ENCODE results near the gene CDK10. TPM values are rescaled to one million over a fixed set of nuclear protein-coding genes. Genes with fewer than 3 reads are reported as not detected.

CDK10 gene
- total RNA-seq, 4 donors from 2014 or later, result 42.8 to 118 (median 55.0) TPM

GRCh38 chr16:89716493-89716892 lies 30.0 kb downstream of the CDK10 start:
- Histone ChIP-seq H3K4me3 (no peak overlapping the region), H3K9me3 (no peaks in the 10 kb centered on the region), H3K36me3 (no peaks in the 10 kb centered on the region), H3K4me1 (peaks cover 28% of the 10 kb centered on the region), H3K27me3 (no peaks in the 10 kb centered on the region), H3K27ac (no peak overlapping the region)
- DNase-seq (ENCODE audit: low spot score in 2 of 2), result no peak
- TF ChIP-seq EP300 (IDR thresholded peaks at IDR 0.05) (no peak), POLR2A (IDR thresholded peaks at IDR 0.05) (no peak), CTCF (IDR thresholded peaks at IDR 0.05) (no peak), POLR2AphosphoS5 (IDR thresholded peaks at IDR 0.05) (no peak)
- WGBS, result 94% methylated on average over 12 of the region's 15 CpGs

- no peaks in the 10 kb centered on the region for H3K27me3 ChIP-seq
- TF ChIP-seq POLR2A (IDR thresholded peaks at IDR 0.05) (no peak), POLR2AphosphoS5 (IDR thresholded peaks at IDR 0.05) (no peak), CTCF (IDR thresholded peaks at IDR 0.05) (no peak), EP300 (IDR thresholded peaks at IDR 0.05) (no peak)
- H3K36me3 ChIP-seq, result no peaks in the 10 kb centered on the region
- peaks cover 25% of the 10 kb centered on the region for H3K4me1 ChIP-seq
- no peak overlapping the region for H3K27ac ChIP-seq
- no peak for DNase-seq (ENCODE audit: low spot score in 2 of 2)
- no peaks in the 10 kb centered on the region for H3K9me3 ChIP-seq
- H3K4me3 ChIP-seq, result no peak overlapping the region
- 89% methylated on average over 27 of the region's 29 CpGs for WGBS
These were observed 30.6 kb downstream of the CDK10 start for GRCh38 chr16:89716916-89717687.

GRCh38 chr16:89717688-89718505 lies 31.4 kb downstream of the CDK10 start:
- H3K27ac ChIP-seq, result no peak overlapping the region
- H3K27me3 ChIP-seq, result no peaks in the 10 kb centered on the region
- no peak for TF ChIP-seq POLR2AphosphoS5 (IDR thresholded peaks at IDR 0.05)
- TF ChIP-seq CTCF (IDR thresholded peaks at IDR 0.05), result no peak
- no peak for TF ChIP-seq EP300 (IDR thresholded peaks at IDR 0.05)
- TF ChIP-seq POLR2A (IDR thresholded peaks at IDR 0.05), result no peak
- 77% methylated on average over 24 of the region's 24 CpGs for WGBS
- no peaks in the 10 kb centered on the region for H3K36me3 ChIP-seq
- no peak overlapping the region for H3K4me3 ChIP-seq
- H3K4me1 ChIP-seq, result peaks cover 28% of the 10 kb centered on the region
- DNase-seq (ENCODE audit: low spot score in 2 of 2), result no peak
- no peaks in the 10 kb centered on the region for H3K9me3 ChIP-seq

- Histone ChIP-seq H3K4me1 (peaks cover 46% of the 10 kb centered on the region), H3K36me3 (peaks cover 18% of the 10 kb centered on the region), H3K4me3 (peak overlapping the region; percentile 96), H3K9me3 (no peaks in the 10 kb centered on the region), H3K27me3 (no peaks in the 10 kb centered on the region), H3K27ac (peak overlapping the region; percentile 97)
- no peak for DNase-seq (ENCODE audit: low spot score in 2 of 2)
- WGBS, result 0% methylated on average over 4 of the region's 29 CpGs
- TF ChIP-seq CTCF (IDR thresholded peaks at IDR 0.05) (no peak), POLR2A (IDR thresholded peaks at IDR 0.05) (no peak), EP300 (IDR thresholded peaks at IDR 0.05) (no peak), POLR2AphosphoS5 (IDR thresholded peaks at IDR 0.05) (no peak)
These were observed 34.0 kb downstream of the CDK10 start for GRCh38 chr16:89720551-89720812.

All from suprapubic skin (tissue), 4 donors.